Measurements from ENCODE around the gene MKNK1.

DNA sequence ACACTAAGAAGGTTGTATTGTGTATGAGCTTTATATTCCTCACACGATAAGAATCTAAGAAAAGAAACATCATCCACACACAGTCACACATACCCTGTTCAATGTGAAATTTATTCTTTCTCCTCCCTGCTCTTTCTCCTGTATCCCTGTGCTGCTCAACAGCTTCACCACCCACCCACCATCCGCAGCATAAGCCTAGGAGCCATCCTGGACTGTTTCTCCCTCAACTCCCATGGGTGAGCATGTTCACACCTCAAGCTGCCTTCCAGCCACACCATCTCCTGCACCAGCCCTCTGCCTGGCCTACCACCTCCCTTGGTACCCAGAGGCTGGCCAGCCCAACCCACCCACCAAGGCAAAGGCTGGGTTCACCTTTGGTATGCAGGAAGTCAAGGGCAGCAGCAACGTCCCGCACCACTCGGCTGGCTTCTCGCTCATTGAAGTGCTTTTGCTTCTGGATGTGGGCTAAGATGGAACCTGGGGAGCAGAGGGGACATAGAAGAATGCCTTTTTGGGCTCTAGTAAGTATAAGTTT, 32.3 kb downstream of the MKNK1 start:
- no peak for TF ChIP-seq EZH2 (IDR thresholded peaks at IDR 0.05; ENCODE audit: insufficient read depth, poor library complexity, severe bottlenecking)
- no peak for TF ChIP-seq EZH2phosphoT487 (IDR thresholded peaks at IDR 0.05; ENCODE audit: insufficient read depth, low read depth)
